Measurements from ENCODE around the gene NFE2L2.

DNA sequence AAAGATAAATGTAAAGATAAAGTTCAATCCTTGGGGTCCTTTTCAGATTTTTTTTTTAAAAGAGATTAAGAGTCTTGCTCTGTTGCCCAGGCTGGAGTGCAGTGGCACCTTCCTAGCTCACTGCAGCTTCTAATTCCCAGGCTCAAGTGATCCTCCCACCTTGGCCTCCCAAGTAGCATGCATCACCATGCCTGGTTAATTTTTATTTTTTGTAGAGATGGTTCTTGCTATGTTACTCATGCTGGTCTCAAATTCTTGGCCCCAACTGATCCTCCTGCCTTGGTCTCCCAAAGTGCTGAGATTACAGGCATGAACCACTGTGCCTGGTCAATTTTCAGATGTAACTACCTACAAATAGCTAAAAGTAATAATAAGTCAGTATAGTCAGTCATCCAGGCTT, 21.1 kb downstream of the NFE2L2 start:
- TF ChIP-seq ZNF274 (IDR thresholded peaks at IDR 0.05; ENCODE audit: low read depth, low read length): no peak
- TF ChIP-seq YY1 (IDR thresholded peaks at IDR 0.05; ENCODE audit: insufficient read depth, insufficient read length): no peak
- no peak for TF ChIP-seq SUZ12 (IDR thresholded peaks at IDR 0.05; ENCODE audit: extremely low read depth, insufficient read depth, insufficient read length)
